ENCODE results near the gene WNT3.
"Not testable (repeated sequence)": the region's sequence is repeated elsewhere in the genome, so short reads cannot be mapped to it uniquely, and the experiment has no call there.

The WNT3 gene

GRCh38 chr17:46764000-46764708 is 54.3 kb downstream of the WNT3 start:
- no peak for DNase-seq

- no peak for DNase-seq
These were observed 55.1 kb downstream of the WNT3 start for GRCh38 chr17:46763416-46763815.

GRCh38 chr17:46759141-46759540 is 59.4 kb downstream of the WNT3 start:
- no peak for DNase-seq

- no peak for DNase-seq
These were observed 59.9 kb downstream of the WNT3 start for GRCh38 chr17:46758614-46759013.

- not testable (repeated sequence) for DNase-seq
These were observed 60.9 kb downstream of the WNT3 start for GRCh38 chr17:46757588-46757987.

GRCh38 chr17:46756861-46757260 is 61.6 kb downstream of the WNT3 start:
- DNase-seq = no peak

GRCh38 chr17:46756081-46756735 is 62.3 kb downstream of the WNT3 start:
- no peak for DNase-seq

GRCh38 chr17:46753776-46754175 is 64.7 kb downstream of the WNT3 start:
- DNase-seq = no peak

GRCh38 chr17:46751425-46751824 is 67.1 kb downstream of the WNT3 start:
- DNase-seq = no peak

- no peak for DNase-seq
These were observed 73.1 kb downstream of the WNT3 start for GRCh38 chr17:46745376-46745775.

GRCh38 chr17:46744441-46744840 is 74.1 kb downstream of the WNT3 start:
- DNase-seq = no peak

GRCh38 chr17:46742565-46743270 is 75.8 kb downstream of the WNT3 start:
- DNase-seq = no peak

- no peak for DNase-seq
These were observed 77.3 kb downstream of the WNT3 start for GRCh38 chr17:46741122-46741730.

- no peak for DNase-seq
These were observed 78.5 kb downstream of the WNT3 start for GRCh38 chr17:46739982-46740381.

- no peak for DNase-seq
These were observed 79.9 kb downstream of the WNT3 start for GRCh38 chr17:46738544-46738943.

GRCh38 chr17:46737326-46737725 is 81.2 kb downstream of the WNT3 start:
- no peak for DNase-seq

GRCh38 chr17:46736100-46736499 is 82.4 kb downstream of the WNT3 start:
- DNase-seq = no peak

GRCh38 chr17:46733837-46734475 is 84.5 kb downstream of the WNT3 start:
- DNase-seq = no peak

GRCh38 chr17:46732754-46733398 is 85.6 kb downstream of the WNT3 start:
- no peak for DNase-seq

- no peak for DNase-seq
These were observed 86.3 kb downstream of the WNT3 start for GRCh38 chr17:46732160-46732559.

- DNase-seq = no peak
These were observed 87.8 kb downstream of the WNT3 start for GRCh38 chr17:46730679-46731078.

- no peak for DNase-seq
These were observed 88.5 kb downstream of the WNT3 start for GRCh38 chr17:46730026-46730425.

Measured in stimulated activated CD4-positive, alpha-beta T cell treated with anti-CD3 and anti-CD28 coated beads, Interleukin-12 subunit alpha, Interleukin-12 subunit beta, amount 100 ng/mL, for 4 hours (primary cell).